GM10266 (cell line): ENCODE measurements around the gene CDC42BPB.

Experiments used
- DNase-seq: peaks from one replicate; pipeline ENCODE4 v3.0.0; 2012; ENCODE audit errors: extremely low spot score
- TF ChIP-seq, protein P1 (sequence below): IDR thresholded peaks from 2 replicates; pipeline ENCODE4 v1.5.1; 2012; ENCODE audit warnings: mild to moderate bottlenecking, low read depth; ENCODE audit not compliant: control insufficient read depth, insufficient read depth; ENCODE audit errors: missing control alignments

CDC42BPB gene

DNA sequence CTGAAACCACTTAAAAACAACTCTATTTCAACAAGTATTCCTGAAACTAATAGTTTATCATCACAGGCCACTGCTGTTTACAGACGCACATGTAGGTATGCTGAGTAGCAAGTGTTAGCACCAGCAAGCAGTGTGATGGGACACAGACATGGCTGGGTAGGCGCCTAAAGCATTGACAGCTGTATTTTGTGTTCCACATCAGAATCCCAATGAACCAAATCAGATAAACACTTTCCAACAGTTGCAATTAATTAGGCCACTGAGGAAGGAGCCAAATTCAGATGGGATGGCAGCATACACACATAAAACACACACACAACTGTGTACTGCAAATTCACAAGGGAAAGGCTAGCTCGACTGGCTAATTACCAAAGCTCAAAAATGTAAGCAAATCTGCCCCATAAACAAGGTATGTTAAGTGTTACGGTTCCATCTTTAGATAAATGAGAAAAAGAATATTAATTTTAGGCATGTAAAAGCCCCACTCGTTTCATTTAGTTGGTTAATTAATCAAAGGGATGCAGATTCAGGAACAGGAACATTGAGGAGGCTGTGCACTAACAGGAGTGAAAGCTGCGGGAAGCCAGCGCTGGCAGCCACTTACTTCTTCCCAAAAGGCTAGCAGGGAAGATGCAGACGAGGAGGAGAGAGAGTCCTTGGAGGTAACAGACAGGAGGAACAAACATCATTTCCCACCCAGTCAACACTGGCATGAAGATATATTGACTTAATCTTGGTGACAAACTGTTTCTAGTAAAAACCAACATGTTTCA is 101.5 kb downstream of the CDC42BPB start:
- TF ChIP-seq, protein P1, sequence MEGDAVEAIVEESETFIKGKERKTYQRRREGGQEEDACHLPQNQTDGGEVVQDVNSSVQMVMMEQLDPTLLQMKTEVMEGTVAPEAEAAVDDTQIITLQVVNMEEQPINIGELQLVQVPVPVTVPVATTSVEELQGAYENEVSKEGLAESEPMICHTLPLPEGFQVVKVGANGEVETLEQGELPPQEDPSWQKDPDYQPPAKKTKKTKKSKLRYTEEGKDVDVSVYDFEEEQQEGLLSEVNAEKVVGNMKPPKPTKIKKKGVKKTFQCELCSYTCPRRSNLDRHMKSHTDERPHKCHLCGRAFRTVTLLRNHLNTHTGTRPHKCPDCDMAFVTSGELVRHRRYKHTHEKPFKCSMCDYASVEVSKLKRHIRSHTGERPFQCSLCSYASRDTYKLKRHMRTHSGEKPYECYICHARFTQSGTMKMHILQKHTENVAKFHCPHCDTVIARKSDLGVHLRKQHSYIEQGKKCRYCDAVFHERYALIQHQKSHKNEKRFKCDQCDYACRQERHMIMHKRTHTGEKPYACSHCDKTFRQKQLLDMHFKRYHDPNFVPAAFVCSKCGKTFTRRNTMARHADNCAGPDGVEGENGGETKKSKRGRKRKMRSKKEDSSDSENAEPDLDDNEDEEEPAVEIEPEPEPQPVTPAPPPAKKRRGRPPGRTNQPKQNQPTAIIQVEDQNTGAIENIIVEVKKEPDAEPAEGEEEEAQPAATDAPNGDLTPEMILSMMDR: no peak
- no peak for DNase-seq

DNA sequence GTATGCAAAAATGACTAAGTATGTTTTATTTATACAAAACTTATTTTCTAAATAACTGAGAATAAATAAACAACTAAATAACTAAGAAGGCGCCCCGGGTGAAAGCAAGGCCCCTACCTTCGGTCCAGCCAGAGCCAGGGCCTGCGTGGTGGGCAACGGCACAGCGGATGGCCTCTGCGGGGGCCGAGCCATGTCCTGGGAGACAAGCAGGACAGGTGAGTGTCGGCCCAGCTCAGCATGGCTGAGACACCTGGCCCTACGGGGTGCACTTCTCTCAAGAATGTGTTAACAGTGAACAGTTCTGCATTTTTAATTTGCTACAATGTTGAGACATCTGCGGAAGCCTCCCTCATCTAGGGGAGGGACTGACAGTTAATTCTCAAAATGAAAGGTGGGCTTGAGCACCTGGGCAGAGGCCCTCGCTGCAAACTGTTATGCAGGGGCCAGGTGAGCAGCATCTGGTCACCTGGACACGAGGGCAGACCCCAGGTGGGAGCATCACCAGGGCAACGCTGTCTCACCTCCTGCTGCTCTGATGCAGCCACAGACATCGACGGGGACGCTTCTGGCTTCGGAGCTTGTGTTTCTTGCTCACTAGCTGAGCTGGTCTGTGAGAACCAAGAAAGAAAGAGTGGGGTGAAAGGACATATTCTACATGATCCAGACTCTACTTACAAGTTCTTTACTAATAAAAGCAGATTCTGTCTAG is 103.1 kb downstream of the CDC42BPB start:
- no peak for DNase-seq

DNA sequence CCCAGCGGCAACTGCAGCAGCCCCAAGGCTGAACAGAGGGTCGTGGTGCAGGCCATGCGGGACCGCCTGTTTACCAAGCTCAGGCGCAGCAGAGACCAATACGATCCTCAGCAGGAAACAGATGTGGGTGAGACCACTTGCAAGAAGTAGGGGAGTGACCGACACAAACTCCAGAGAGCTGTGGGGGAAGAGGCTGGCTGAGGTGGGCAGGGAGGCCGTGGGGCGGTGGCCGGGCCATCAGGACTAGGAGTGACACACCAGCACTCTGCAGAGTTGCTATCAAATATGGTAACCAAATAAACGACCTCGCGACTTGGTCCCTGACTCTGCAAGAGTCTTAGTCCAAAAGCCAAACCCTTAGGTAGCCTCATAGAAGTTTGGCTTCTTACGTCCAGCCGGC is 104.2 kb downstream of the CDC42BPB start:
- TF ChIP-seq, protein P1: no peak
- no peak for DNase-seq

More for the DNA sequence above, 103.1 kb downstream of the CDC42BPB start:
- TF ChIP-seq, protein P1: no peak

DNA sequence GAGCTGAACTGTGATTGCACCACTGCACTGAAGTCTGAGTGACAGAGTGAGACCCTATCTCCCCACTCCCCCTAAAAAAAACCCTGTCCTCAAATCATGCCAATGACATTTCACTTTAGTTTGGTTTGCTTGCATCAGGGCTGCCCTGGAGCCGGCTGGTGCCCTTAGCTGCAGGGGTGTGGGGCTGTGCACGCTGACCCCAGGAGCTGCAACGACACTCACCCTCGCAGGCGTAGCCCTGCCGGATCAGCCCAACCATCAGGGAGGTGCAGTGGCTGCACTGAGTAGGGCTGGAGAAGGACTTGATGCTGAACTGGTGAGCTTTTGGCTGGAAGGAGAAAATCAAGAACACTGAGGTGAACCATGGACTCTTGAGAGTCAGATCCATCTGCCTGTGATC is 105.1 kb downstream of the CDC42BPB start:
- TF ChIP-seq, protein P1: no peak
- no peak for DNase-seq

DNA sequence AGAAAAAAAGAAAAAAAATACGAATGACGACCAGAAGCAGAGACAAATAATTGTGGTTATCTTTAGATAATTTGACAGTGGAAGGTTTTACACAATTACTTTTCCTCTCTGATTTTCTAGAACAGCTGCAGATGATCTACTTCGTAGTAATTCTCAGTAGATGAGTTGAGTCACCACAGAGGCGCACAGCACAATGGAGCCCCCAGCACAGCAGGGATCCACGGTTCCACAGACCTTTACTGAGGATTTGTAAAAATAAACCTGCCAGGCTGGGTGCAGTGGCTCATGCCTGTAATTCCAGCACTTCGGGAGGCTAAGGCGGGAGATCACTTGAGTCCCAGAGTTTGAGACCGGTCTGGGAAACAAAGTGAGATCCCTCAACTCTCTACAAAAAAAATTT is 105.5 kb downstream of the CDC42BPB start:
- no peak for DNase-seq
- TF ChIP-seq, protein P1: no peak

DNA sequence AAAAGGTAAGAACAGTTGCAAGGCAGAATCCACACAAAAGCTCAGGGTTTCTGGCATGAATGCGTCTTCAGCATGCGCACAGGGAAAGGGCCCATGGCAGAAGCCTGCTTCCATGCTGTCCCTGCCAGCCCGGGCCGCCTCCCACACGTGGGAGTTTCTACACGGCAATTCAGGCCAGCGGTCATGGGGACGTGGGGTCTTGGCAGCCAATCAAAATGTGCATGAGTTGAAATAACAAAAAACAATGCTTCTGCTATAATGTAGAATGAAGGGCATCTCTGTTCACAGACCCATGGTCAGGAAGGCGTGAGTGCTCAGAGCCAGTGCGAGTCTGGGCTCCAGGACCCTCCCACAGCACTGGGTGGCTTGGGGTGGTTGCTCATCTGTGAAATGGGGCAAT is 106.3 kb downstream of the CDC42BPB start:
- no peak for DNase-seq
- TF ChIP-seq, protein P1: no peak

DNA sequence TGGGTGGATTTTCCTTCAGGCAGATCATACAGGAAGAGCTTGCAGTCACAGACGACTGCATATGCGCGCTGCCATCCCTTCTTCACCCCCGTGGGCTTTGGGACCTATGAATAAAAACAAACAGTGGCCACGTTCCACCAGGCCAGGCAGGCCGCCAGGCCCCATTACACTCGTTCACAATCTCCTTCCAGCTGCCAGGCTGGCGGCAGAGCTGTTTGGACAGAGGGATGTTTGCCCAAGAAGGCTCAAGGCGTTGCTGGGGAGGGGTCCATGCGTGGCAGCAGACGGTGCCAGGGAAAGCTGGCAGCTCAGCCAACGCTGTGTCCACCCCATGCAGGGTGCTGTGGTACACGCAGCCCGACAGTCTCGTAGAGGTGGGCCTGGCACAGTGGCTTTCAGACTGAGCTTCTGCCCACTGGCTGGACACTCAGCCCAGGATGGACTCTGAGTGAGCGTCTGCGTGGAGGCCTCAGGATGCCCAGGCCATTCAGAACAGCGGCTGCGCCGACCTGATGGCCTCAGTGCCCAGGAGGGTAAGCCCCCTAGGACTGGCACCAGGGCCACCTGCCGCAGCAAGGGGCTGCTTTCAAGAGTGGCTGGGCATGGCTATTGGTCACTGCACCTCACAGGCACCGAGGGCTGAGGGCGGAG is 107.4 kb downstream of the CDC42BPB start:
- no peak for DNase-seq
- TF ChIP-seq, protein P1: no peak
